ENCODE data around the gene GSTO2. TPM values are rescaled to one million over a fixed set of nuclear protein-coding genes. Genes with fewer than 3 reads are reported as not detected.

Gene GSTO2
- total and polyA plus RNA-seq, 2 of the 13 experiments (the other 11 are each of a cell fraction or from before 2014, with no cell fraction given): 2.1 to 7.9 TPM

GRCh38 chr10:104291439-104291951 is 22.5 kb downstream of the GSTO2 start (continued):
- TF ChIP-seq DDIT3 (CRISPR knock-in tag; IDR thresholded peaks at IDR 0.05): no peak
- TF ChIP-seq FOXO1 (CRISPR knock-in tag; IDR thresholded peaks at IDR 0.05): peak; percentile 57; the same call in 1 of the 2 replicates
- no peak for TF ChIP-seq ZNF660 (CRISPR knock-in tag; IDR thresholded peaks at IDR 0.05; ENCODE audit: borderline replicate concordance, low read depth)
- TF ChIP-seq TBX3 (IDR thresholded peaks at IDR 0.05; ENCODE audit: borderline replicate concordance): no peak
- peak; percentile 64; the same call in 1 of the 2 replicates for TF ChIP-seq KDM4B (CRISPR knock-in tag; IDR thresholded peaks at IDR 0.05)
- peak; percentile 68; the same call in 1 of the 2 replicates for TF ChIP-seq IRF9 (CRISPR knock-in tag; IDR thresholded peaks at IDR 0.05; ENCODE audit: borderline replicate concordance)
- TF ChIP-seq ZNF513 (CRISPR knock-in tag; conservative IDR thresholded peaks at IDR 0.05): no peak
- no peak for TF ChIP-seq ZFP36L2 (CRISPR knock-in tag; IDR thresholded peaks at IDR 0.05)
- 0 out of 2 replicates have a peak, but pooled peaks have one; percentile 20 for TF ChIP-seq PAXIP1 (CRISPR knock-in tag; conservative IDR thresholded peaks at IDR 0.05)
- no peak for TF ChIP-seq BCL3 (CRISPR knock-in tag; IDR thresholded peaks at IDR 0.05)
- TF ChIP-seq CREB3 (CRISPR knock-in tag; IDR thresholded peaks at IDR 0.05): no peak
- TF ChIP-seq HNF4G (IDR thresholded peaks at IDR 0.05; ENCODE audit: borderline replicate concordance, low read depth, low read length): no peak
- TF ChIP-seq HNF4G (CRISPR knock-in tag; IDR thresholded peaks at IDR 0.05; ENCODE audit: borderline replicate concordance, low read depth): no peak
- TF ChIP-seq SKIL (CRISPR knock-in tag; IDR thresholded peaks at IDR 0.05; ENCODE audit: borderline replicate concordance): no peak
- TF ChIP-seq TFE3 (CRISPR knock-in tag; IDR thresholded peaks at IDR 0.05): no peak; the same call in 1 of the 2 replicates
- TF ChIP-seq RCOR2 (CRISPR knock-in tag; IDR thresholded peaks at IDR 0.05): peak; percentile 47; the same call in 1 of the 2 replicates

Measured in HepG2 (cell line).